Lower lobe of right lung (tissue), 2 donors: ENCODE results near the gene IL1B. TPM values are rescaled to one million over a fixed set of nuclear protein-coding genes. Genes with fewer than 3 reads are reported as not detected.

Source experiments
- ATAC-seq, 2 donors: fragments of 200-7000 bp; cut with Tn5 transposase; one replicate each; pipeline ENCODE4 v1.9.1; 2020 to 2022; ENCODE audit warnings: mild to moderate bottlenecking in 2 of 2, moderate library complexity in 2 of 2
- DNase-seq: peaks from one replicate; pipeline ENCODE4 v3.0.0-alpha.2; 2020
- H3K27ac ChIP-seq: fragments of 200-600 bp; one replicate; pipeline ENCODE4 v1.8.0; 2022
- H3K27me3 ChIP-seq: fragments of 200-600 bp; one replicate; pipeline ENCODE4 v1.8.0; 2022; ENCODE audit warnings: low read depth
- H3K36me3 ChIP-seq: fragments of 200-600 bp; one replicate; pipeline ENCODE4 v1.8.0; 2022; ENCODE audit warnings: mild to moderate bottlenecking
- H3K4me1 ChIP-seq: fragments of 200-600 bp; one replicate; pipeline ENCODE4 v1.8.0; 2022
- H3K4me3 ChIP-seq: fragments of 200-600 bp; one replicate; pipeline ENCODE4 v1.8.0; 2022; ENCODE audit warnings: mild to moderate bottlenecking
- H3K9me3 ChIP-seq: fragments of 200-600 bp; one replicate; pipeline ENCODE4 v1.8.0; 2022
- intact Hi-C: fragments of 100-400 bp; cut with DNase I; formaldehyde crosslinking; loops from one replicate; pipeline ENCODE4 v1.11.0; 2022
- total RNA-seq: library from RNA; stranded (reverse); fragmentation: NEBNext Ultra II Directional; extraction: Animal tissue kit (Norgen Biotek cat#: 25700); gene quantifications from one replicate; pipeline ENCODE4 v1.2.1, GENCODE V29; 2021
- TF ChIP-seq, protein P1 (sequence below): fragments of 200-600 bp; IDR thresholded peaks from one replicate; pipeline ENCODE4 v1.8.0; 2022; ENCODE audit warnings: antibody characterized with exemption, mild to moderate bottlenecking
- donor health status: DM: no; HTN: yes; CAD: no; lungs with severe emphysema.

IL1B gene
- total RNA-seq, 1 donor from 2014 or later, result 17.5 TPM

- DNase-seq (no peak), ATAC-seq (no peak)
- Histone ChIP-seq H3K4me1 (no peaks in the 10 kb centered on the region), H3K27me3 (no peaks in the 10 kb centered on the region), H3K36me3 (no peaks in the 10 kb centered on the region), H3K4me3 (no peak overlapping the region), H3K27ac (no peak overlapping the region), H3K9me3 (no peaks in the 10 kb centered on the region)
- intact Hi-C loops, result no loop called here
- TF ChIP-seq, protein P1, sequence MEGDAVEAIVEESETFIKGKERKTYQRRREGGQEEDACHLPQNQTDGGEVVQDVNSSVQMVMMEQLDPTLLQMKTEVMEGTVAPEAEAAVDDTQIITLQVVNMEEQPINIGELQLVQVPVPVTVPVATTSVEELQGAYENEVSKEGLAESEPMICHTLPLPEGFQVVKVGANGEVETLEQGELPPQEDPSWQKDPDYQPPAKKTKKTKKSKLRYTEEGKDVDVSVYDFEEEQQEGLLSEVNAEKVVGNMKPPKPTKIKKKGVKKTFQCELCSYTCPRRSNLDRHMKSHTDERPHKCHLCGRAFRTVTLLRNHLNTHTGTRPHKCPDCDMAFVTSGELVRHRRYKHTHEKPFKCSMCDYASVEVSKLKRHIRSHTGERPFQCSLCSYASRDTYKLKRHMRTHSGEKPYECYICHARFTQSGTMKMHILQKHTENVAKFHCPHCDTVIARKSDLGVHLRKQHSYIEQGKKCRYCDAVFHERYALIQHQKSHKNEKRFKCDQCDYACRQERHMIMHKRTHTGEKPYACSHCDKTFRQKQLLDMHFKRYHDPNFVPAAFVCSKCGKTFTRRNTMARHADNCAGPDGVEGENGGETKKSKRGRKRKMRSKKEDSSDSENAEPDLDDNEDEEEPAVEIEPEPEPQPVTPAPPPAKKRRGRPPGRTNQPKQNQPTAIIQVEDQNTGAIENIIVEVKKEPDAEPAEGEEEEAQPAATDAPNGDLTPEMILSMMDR, result no peak
Measured at GRCh38 chr2:112829101-112829960, 7.2 kb downstream of the IL1B start.

- Histone ChIP-seq H3K4me1 (no peaks in the 10 kb centered on the region), H3K27me3 (no peaks in the 10 kb centered on the region), H3K36me3 (no peaks in the 10 kb centered on the region), H3K4me3 (no peak overlapping the region), H3K9me3 (no peaks in the 10 kb centered on the region), H3K27ac (no peak overlapping the region)
- no peak for ATAC-seq
- TF ChIP-seq, protein P1, result no peak
- intact Hi-C loops, result no loop called here
- DNase-seq, result no peak
Measured at GRCh38 chr2:112828251-112828691, 8.3 kb downstream of the IL1B start.

- TF ChIP-seq, protein P1, result no peak
- Histone ChIP-seq H3K9me3 (no peaks in the 10 kb centered on the region), H3K4me1 (no peaks in the 10 kb centered on the region), H3K4me3 (no peak overlapping the region), H3K27me3 (no peaks in the 10 kb centered on the region), H3K36me3 (no peaks in the 10 kb centered on the region), H3K27ac (no peak overlapping the region)
- intact Hi-C loops, result no loop called here
- no peak for DNase-seq
- ATAC-seq, result no peak
Measured at GRCh38 chr2:112827604-112828185, 8.9 kb downstream of the IL1B start.

DNA sequence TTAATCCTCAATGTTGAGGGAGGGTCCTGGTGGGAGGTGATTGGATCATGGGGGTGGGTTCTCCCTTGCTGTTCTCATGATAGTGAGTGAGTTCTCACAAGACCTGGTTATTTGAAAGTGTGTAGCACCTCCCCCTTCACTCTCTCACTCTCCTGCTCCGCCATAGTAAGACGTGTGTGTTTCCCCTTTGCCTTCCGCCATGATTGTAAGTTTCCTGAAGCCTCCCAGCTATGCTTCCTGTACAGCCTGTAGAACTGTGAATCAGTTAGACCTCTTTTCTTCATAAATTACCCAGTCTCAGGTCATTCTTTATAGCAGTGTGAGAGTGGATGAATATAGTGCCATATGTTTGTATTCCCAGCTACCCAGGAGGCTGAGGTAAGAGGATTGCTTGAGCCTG, 9.6 kb downstream of the IL1B start:
- intact Hi-C loops, result no loop called here

GRCh38 chr2:112825706-112826105, 10.9 kb downstream of the IL1B start:
- Histone ChIP-seq H3K9me3 (no peaks in the 10 kb centered on the region), H3K27ac (no peak overlapping the region), H3K4me1 (no peaks in the 10 kb centered on the region), H3K27me3 (no peaks in the 10 kb centered on the region), H3K4me3 (no peak overlapping the region), H3K36me3 (no peaks in the 10 kb centered on the region)
- intact Hi-C loops, result no loop called here
- no peak for ATAC-seq
- DNase-seq, result no peak
- TF ChIP-seq, protein P1, result no peak

More for the DNA sequence above, 9.6 kb downstream of the IL1B start:
- ATAC-seq (no peak), DNase-seq (no peak)
- no peaks in the 10 kb centered on the region for H3K9me3 ChIP-seq
- H3K36me3 ChIP-seq, result no peaks in the 10 kb centered on the region
- no peak overlapping the region for H3K27ac ChIP-seq
- H3K4me1 ChIP-seq, result no peaks in the 10 kb centered on the region
- H3K4me3 ChIP-seq, result no peak overlapping the region
- no peaks in the 10 kb centered on the region for H3K27me3 ChIP-seq
- TF ChIP-seq, protein P1, result no peak
